ENCODE results near the gene TAS2R60.
"Not testable (repeated sequence)": the region's sequence is repeated elsewhere in the genome, so short reads cannot be mapped to it uniquely, and the experiment has no call there.

Gene TAS2R60

DNA sequence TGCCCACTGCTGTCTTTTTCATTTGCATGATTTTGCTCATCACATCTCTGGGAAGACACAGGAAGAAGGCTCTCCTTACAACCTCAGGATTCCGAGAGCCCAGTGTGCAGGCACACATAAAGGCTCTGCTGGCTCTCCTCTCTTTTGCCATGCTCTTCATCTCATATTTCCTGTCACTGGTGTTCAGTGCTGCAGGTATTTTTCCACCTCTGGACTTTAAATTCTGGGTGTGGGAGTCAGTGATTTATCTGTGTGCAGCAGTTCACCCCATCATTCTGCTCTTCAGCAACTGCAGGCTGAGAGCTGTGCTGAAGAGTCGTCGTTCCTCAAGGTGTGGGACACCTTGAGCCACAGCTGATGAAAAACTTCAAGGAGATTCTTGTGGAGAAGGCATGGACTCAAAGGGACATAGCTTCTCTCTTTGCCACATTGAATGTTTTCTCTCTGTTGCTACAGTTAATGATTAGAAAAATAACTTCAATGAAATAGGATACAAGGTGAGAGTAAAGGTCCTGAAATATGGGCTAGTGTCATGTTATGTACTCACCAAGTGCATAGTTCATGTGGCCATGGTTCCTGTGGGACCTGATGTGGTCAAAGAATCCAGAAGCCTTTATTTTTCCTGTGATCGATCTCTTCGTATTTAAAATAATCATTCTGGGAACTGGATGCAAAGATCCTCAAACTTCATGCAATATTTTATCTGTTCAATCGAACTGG, 970 bp downstream of the TAS2R60 start:
- DNase-seq (ENCODE audit: low spot score) = no peak

DNA sequence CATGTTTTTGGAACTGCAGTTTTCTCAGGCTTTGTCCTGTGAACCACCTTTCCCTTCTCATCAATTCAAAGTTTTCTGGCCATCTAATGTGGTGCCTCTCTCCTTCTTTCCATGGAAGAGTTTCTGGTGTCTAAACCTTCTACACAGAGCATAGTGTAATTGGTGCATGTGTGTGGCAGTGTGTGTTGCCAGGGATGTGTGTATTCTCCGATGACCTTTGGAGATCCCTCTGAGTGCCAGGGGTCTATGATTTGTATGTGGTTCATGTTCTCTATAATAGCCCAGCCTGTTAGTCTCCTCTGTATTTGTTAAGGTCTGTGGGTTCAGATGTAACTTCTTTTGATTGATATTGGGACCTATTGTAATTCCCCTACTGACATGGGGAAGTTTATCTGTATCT, 1.5 kb downstream of the TAS2R60 start:
- no peak for DNase-seq (ENCODE audit: low spot score)

DNA sequence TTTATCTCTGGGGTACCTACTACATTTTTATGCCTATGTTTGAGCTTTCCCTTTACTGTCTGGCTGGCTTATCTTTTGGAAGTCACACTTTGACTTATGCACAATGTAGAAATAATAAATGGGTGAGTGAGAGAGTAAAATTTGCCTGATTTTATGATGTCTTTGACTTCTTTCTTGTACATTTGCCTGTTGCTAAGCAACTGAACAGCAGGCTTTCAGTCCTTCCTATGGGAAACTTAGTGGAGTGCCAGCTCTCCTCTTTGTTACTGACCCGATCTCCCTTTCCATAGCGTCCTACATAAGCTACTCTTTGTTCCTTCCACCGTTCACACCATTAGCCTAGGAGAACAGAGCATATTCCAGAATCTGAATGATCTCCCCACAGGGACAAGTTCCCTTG, 4.2 kb downstream of the TAS2R60 start:
- DNase-seq (ENCODE audit: low spot score) = no peak

GRCh38 chr7:143448429-143448828, 5.2 kb downstream of the TAS2R60 start:
- DNase-seq (ENCODE audit: low spot score) = no peak

- no peak for DNase-seq (ENCODE audit: low spot score)
Observed at GRCh38 chr7:143449793-143450192, 6.5 kb downstream of the TAS2R60 start.

GRCh38 chr7:143451122-143451521, 7.9 kb downstream of the TAS2R60 start:
- DNase-seq (ENCODE audit: low spot score) = no peak

DNA sequence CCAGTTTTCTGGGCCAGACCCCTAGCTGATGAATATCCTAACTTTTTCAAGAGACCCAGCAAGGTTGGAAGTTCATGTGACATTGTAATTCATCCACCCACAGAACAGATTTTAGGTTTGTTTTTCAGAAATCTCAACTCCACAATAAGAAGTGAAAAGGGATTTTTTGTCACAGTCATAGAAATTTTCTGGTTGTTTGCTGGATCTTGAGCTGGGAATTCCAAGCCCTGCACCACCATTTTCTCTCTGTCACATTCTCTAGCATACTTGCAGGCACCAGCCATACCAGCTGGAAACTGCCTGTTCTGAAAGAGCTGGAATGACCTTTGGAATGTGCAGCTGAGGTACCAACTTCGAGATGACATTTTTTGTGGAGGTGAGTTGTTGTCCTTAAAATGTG, 8.5 kb downstream of the TAS2R60 start:
- DNase-seq (ENCODE audit: low spot score) = no peak

- DNase-seq (ENCODE audit: low spot score) = no peak
Observed at GRCh38 chr7:143452495-143452894, 9.2 kb downstream of the TAS2R60 start.

GRCh38 chr7:143454091-143454680, 10.9 kb downstream of the TAS2R60 start:
- no peak for DNase-seq (ENCODE audit: low spot score)

GRCh38 chr7:143455491-143455890, 12.2 kb downstream of the TAS2R60 start:
- no peak for DNase-seq (ENCODE audit: low spot score)

DNA sequence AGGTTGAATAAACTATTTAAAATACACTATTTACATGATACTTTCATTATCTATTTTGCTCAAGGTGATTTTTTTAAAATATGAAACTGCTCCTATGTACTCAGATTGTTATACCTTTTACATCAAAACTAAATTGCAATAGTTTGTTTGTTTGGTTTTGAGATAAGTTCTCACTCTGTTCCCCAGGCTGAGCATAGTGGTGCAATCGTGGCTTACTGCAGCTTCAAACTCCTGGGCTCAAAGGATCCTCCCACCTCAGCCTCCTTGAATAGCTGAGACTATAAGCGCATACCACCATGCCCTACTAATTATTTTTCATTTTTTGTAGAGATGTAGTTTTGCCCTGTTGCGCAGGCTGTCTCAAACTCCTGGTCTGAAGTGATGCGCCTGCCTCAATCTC, 12.7 kb downstream of the TAS2R60 start:
- no peak for DNase-seq (ENCODE audit: low spot score)

DNA sequence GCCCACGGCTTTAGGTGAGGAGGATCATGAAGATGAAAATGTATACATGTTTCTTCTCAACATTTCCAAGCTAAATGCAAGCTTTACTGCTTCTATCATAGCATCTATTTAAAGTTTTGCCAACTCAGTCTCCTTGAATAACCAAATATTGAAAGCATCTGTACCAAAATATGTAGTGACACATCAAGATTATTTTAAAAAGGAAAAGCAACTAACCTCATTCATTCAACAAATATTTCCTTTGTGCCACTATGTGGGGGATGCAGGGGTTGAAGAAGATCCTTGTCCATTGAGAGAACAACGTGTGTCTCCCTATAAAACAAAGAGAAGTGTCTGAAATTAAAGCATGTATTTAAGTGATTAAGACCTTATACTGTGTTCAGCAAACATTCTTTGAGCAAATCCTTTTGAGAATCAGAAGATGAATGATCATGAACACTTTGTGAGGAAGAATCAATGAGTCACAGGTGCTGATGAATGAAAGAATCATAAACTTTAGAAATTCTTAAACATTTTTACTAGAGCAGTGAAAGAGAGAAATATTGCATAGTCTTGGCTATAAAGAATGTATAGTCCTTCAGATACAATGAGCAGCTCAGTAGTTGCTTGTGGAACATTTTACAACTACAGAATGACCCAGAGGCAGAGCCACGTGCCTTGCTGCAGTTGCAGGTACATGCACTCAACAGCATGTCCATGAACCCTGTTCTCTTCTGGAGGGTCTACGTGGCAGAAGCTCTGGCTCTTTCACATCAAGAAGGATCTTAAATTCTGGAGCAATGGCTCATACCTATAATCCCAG, 13.9 kb downstream of the TAS2R60 start:
- no peak for DNase-seq (ENCODE audit: low spot score)

DNA sequence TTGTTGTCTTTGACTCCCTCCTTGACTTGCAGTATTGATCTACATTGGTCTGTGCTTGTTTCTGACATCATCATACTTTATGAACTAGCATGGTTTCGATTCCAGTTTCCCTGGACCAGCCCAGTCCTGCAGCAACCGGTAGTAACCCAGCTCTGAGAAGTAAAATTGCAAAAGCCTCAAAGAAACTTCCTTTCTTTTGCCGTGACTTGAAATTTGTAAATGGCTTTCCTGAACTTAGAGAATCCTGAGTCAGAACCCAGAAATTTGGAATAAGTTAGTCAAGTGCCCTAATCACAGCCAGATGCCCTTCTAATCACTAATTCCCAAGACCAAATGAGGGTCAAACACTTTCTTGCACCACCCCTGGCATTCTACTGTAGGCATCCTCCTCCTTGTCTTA, 15.0 kb downstream of the TAS2R60 start:
- DNase-seq (ENCODE audit: low spot score) = no peak

DNA sequence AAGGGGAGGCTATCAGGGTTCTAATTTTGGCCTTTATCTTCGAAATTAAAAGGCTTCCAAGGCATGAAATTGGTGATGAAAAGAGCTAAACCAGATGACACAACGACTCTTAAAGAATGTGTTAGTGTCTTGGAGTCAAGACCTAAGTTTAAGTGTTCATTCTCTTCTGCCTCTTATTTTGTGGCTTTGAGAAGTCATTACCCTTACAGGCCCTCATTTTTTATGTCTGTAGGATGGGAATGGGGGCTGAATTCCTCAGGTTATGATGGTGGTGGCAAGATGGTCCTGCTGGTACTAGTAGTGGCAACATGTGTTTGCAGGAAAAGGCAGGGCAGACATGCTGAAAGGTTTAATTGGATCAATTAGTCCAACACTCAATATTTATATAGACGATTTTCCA, 15.4 kb downstream of the TAS2R60 start:
- DNase-seq (ENCODE audit: low spot score) = no peak

- no peak for DNase-seq (ENCODE audit: low spot score)
Observed at GRCh38 chr7:143459359-143459758, 16.1 kb downstream of the TAS2R60 start.

- DNase-seq (ENCODE audit: low spot score) = no peak
Observed at GRCh38 chr7:143460271-143460979, 17.2 kb downstream of the TAS2R60 start.

- no peak for DNase-seq (ENCODE audit: low spot score)
Observed at GRCh38 chr7:143462045-143462444, 18.8 kb downstream of the TAS2R60 start.

GRCh38 chr7:143463556-143463955, 20.3 kb downstream of the TAS2R60 start:
- peak; percentile 15 for DNase-seq (ENCODE audit: low spot score)

- no peak for DNase-seq (ENCODE audit: low spot score)
Observed at GRCh38 chr7:143463957-143464356, 20.7 kb downstream of the TAS2R60 start.

DNA sequence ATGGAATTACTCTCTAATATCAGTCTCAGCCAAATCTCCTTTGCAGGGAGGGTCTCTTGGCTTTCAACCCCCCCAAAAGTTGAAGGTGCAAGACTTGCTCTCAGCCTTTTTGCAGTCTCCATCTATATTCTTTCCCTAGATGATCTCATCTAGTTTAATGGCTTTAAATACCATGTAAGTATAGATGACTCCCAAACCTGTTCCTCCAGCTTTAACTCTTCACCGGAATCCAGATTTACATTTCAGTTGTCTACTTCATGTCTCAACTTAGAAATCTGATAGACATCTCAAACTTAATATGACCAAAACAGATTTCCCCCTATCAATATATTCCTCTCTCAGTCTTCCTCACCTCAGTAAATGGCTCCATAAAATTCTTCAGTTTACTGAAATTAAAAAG, 24.5 kb downstream of the TAS2R60 start:
- no peak for DNase-seq (ENCODE audit: low spot score)

- not testable (repeated sequence) for DNase-seq (ENCODE audit: low spot score)
Observed at GRCh38 chr7:143472071-143472689, 28.9 kb downstream of the TAS2R60 start.

GRCh38 chr7:143477501-143478150, 34.4 kb downstream of the TAS2R60 start, which contains the start of gene TAS2R41:
TSS of gene TAS2R41 (plus strand) at chr7:143477873. CDS start at chr7:143477873, 0 bp downstream.
- DNase-seq (ENCODE audit: low spot score) = no peak
